Natural killer cell (primary cell): ENCODE measurements around the gene CDH23. TPM values are rescaled to one million over a fixed set of nuclear protein-coding genes. Genes with fewer than 3 reads are reported as not detected.

Experiments
- ATAC-seq, 3 donors: fragments of 150-1000 bp in 2 of 3; fragments of 200-7000 bp in 1 of 3; cut with Tn5 transposase; 1 replicate in 1 of 3; 2 replicates in 2 of 3; pipeline ENCODE4 v1.10.0; 2021; ENCODE audit warnings: mild to moderate bottlenecking in 2 of 3, moderate library complexity in 2 of 3
- DNase-seq, 2 donors: peaks; one replicate each; pipeline versions ENCODE4 v3.0.0 to v3.0.0-alpha.2; 2013 to 2021; ENCODE audit warnings: mixed read lengths in 1 of 2
- H3K27ac ChIP-seq: one replicate; pipeline ENCODE4 v1.5.1; 2013; ENCODE audit warnings: mild to moderate bottlenecking, low read length
- H3K27me3 ChIP-seq: one replicate; pipeline ENCODE4 v1.6.1; 2013; ENCODE audit warnings: low read length; ENCODE audit not compliant: control insufficient read depth, insufficient read depth
- H3K36me3 ChIP-seq: one replicate; pipeline ENCODE4 v1.6.1; 2013; ENCODE audit warnings: low read length; ENCODE audit not compliant: control insufficient read depth, insufficient read depth
- H3K4me1 ChIP-seq: one replicate; pipeline ENCODE4 v1.6.1; 2013; ENCODE audit warnings: low read length; ENCODE audit not compliant: control insufficient read depth, insufficient read depth
- H3K4me3 ChIP-seq: one replicate; pipeline ENCODE4 v1.5.1; 2013; ENCODE audit warnings: low read length
- H3K9me3 ChIP-seq: one replicate; pipeline ENCODE4 v1.6.1; 2013; ENCODE audit warnings: low read length; ENCODE audit not compliant: control insufficient read depth, insufficient read depth
- H3K27ac Mint-ChIP-seq, 2 donors: one replicate each; pipeline ENCODE4 v1.8.0; 2022; ENCODE audit warnings: mild to moderate bottlenecking in 2 of 2, mixed read lengths in 2 of 2, moderate library complexity in 1 of 2
- H3K27me3 Mint-ChIP-seq, 2 donors: one replicate each; pipeline ENCODE4 v1.8.0; 2022; ENCODE audit warnings: low read depth in 2 of 2, mixed read lengths in 2 of 2
- H3K36me3 Mint-ChIP-seq: one replicate; pipeline ENCODE4 v1.8.0; 2022; ENCODE audit warnings: mixed read lengths
- H3K4me1 Mint-ChIP-seq, 2 donors: one replicate each; pipeline ENCODE4 v1.8.0; 2022; ENCODE audit warnings: mixed read lengths in 2 of 2
- H3K4me3 Mint-ChIP-seq: one replicate; pipeline ENCODE4 v1.8.0; 2022; ENCODE audit warnings: mild to moderate bottlenecking, moderate library complexity, mixed read lengths
- H3K9me3 Mint-ChIP-seq, 2 donors: one replicate each; pipeline ENCODE4 v1.8.0; 2022; ENCODE audit warnings: mixed read lengths in 2 of 2
- WGBS: methylation state at CpG from one replicate; pipeline ENCODE4 v1.1.7; 2013; ENCODE audit warnings: missing lambda C conversion rate; ENCODE audit not compliant: insufficient coverage; 5-methylcytosine and 5-hydroxymethylcytosine counted together
- intact Hi-C: fragments of 100-400 bp; cut with micrococcal nuclease; formaldehyde crosslinking; loops from one replicate; pipeline ENCODE4 v1.14.2; 2022
- total RNA-seq, 4 donors: library from RNA; stranded (reverse); fragments of 120-200 nt in 1 of 4; gene quantifications; one replicate each; pipeline versions ENCODE4 v1.2.3 to v1.2.4, GENCODE V29; 2013 to 2022
- TF ChIP-seq, protein P1 (sequence below): fragments of 200-600 bp; IDR thresholded peaks from one replicate; pipeline ENCODE4 v1.8.0; 2022; ENCODE audit warnings: antibody characterized with exemption

CDH23 gene
- total RNA-seq, 3 donors from 2014 or later (not counting 1 experiment from before 2014, with no cell fraction given): 1.2 to 6.0 (median 4.3) TPM

DNA sequence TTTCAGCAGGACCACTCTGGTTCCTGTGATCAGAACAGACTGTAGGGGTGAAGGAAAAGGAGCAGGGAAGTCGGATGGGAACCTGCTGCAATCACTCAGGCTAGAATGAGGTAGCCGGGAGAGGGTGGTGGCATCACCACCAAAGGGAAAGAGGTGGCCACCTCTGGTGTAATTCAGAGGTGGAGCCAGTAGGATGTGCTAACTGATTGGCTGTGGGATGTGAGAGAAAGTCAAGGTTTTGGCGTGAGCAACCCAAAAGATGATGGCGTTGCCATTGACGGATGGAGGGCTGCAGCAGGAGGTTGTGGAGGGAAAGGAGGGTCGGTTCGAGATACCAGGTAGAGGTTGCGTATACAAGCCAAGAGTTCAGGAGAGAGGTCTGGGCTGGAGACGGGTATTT is 384.0 kb downstream of the CDH23 start:
- Mint-ChIP-seq H3K27me3 (peaks cover 0 to 3% of the 10 kb centered on the region in 2 donors), H3K36me3 (no peaks in the 10 kb centered on the region), H3K4me1 (peaks cover 5 to 29% of the 10 kb centered on the region in 2 donors), H3K4me3 (no peak overlapping the region), H3K9me3 (no peaks in the 10 kb centered on the region), H3K27ac (no peak overlapping the region)
- Histone ChIP-seq H3K9me3 (no peaks in the 10 kb centered on the region), H3K4me1 (peaks cover 26% of the 10 kb centered on the region), H3K36me3 (no peaks in the 10 kb centered on the region), H3K27ac (no peak overlapping the region), H3K4me3 (no peak overlapping the region), H3K27me3 (no peaks in the 10 kb centered on the region)
- intact Hi-C loops: no loop called here
- 91% methylated on average over 9 of the region's 9 CpGs for WGBS
- ATAC-seq (no peak), DNase-seq (no peak)
- TF ChIP-seq, protein P1, sequence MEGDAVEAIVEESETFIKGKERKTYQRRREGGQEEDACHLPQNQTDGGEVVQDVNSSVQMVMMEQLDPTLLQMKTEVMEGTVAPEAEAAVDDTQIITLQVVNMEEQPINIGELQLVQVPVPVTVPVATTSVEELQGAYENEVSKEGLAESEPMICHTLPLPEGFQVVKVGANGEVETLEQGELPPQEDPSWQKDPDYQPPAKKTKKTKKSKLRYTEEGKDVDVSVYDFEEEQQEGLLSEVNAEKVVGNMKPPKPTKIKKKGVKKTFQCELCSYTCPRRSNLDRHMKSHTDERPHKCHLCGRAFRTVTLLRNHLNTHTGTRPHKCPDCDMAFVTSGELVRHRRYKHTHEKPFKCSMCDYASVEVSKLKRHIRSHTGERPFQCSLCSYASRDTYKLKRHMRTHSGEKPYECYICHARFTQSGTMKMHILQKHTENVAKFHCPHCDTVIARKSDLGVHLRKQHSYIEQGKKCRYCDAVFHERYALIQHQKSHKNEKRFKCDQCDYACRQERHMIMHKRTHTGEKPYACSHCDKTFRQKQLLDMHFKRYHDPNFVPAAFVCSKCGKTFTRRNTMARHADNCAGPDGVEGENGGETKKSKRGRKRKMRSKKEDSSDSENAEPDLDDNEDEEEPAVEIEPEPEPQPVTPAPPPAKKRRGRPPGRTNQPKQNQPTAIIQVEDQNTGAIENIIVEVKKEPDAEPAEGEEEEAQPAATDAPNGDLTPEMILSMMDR: no peak

DNA sequence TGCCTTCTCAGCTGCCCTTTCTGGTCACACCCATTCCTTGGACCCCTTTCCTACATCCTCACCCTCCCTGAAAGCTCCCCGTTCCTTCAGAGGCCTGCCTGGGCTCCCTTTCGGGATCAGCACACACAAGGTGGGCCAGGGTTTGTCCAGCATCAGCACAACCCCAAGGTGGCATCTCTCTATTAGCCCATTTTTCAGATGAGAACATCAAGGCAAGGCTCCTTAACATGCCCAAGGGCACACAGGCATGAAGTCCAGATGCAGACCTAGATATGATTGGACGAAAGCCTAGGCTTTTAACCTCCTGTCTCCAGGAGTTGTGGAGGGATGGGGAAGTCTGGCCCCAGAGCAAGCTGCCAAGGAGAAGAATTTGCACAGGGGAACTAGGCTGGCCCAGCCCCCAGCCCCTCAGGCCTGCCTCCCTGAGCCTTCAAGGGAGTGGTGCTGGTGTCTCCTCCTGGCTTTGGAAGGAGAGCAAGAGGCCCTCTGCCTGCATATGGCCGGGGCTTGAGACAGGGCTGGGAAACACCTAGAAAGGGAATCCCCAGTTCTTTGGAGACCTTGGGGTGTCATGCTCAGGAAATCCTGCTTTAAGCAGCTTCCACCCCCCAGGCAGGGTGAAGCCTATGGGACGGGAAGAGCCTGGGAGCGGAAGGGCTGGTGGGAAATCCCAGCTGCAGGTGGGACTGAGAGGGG is 385.6 kb downstream of the CDH23 start:
- Histone ChIP-seq H3K9me3 (no peaks in the 10 kb centered on the region), H3K27ac (no peak overlapping the region), H3K36me3 (no peaks in the 10 kb centered on the region), H3K4me3 (no peak overlapping the region), H3K4me1 (peaks cover 11% of the 10 kb centered on the region), H3K27me3 (no peaks in the 10 kb centered on the region)
- TF ChIP-seq, protein P1: no peak
- Mint-ChIP-seq H3K9me3 (no peaks in the 10 kb centered on the region), H3K27ac (no peak overlapping the region), H3K4me1 (peaks cover 0 to 20% of the 10 kb centered on the region in 2 donors), H3K36me3 (no peaks in the 10 kb centered on the region), H3K4me3 (no peak overlapping the region), H3K27me3 (peaks cover 0 to 3% of the 10 kb centered on the region in 2 donors)
- intact Hi-C loops: no loop called here
- DNase-seq (no peak), ATAC-seq (no peak)
- WGBS: 91% methylated on average over 6 of the region's 6 CpGs

DNA sequence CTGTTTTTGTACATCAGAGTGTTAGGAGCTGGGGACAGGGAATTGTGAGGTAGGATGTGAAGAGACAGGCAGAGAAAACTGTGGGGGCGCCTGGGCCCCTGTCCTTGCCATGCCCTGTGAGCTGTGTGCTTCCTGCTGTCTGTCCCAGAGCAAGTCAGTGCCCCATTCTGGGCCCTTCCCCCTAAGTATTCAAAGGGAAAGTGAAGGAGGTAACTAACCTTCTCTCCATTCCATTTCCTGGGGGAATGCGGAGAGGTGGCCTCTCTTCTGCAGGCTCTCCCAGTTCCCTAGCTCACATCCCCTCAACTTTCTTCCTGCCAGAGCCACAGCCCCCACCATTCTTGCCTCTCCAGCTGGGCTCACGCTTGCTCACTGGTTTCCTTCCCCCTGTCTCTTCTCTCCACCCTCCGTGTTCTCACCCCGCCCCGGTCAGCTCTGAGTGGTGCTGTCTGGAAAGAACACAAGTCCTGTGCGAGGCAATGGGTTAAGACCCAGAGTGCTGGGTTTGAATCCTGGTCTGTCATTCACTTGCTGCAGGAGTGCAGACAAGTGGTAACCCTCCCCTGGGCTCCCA is 386.3 kb downstream of the CDH23 start:
- H3K9me3 ChIP-seq: no peaks in the 10 kb centered on the region
- no peaks in the 10 kb centered on the region for H3K36me3 Mint-ChIP-seq
- H3K4me1 Mint-ChIP-seq: peaks cover 0 to 20% of the 10 kb centered on the region in 2 donors
- intact Hi-C loops: no loop called here
- H3K27me3 Mint-ChIP-seq: peaks cover 0 to 3% of the 10 kb centered on the region in 2 donors
- 41% methylated on average over 7 of the region's 7 CpGs for WGBS
- no peak for DNase-seq
- H3K9me3 Mint-ChIP-seq: no peaks in the 10 kb centered on the region
- no peak overlapping the region for H3K4me3 ChIP-seq
- ATAC-seq: no peak
- H3K4me3 Mint-ChIP-seq: no peak overlapping the region
- H3K36me3 ChIP-seq: no peaks in the 10 kb centered on the region
- peaks cover 11% of the 10 kb centered on the region for H3K4me1 ChIP-seq
- TF ChIP-seq, protein P1: no peak
- no peaks in the 10 kb centered on the region for H3K27me3 ChIP-seq
- no peak overlapping the region for H3K27ac ChIP-seq
- H3K27ac Mint-ChIP-seq: no peak overlapping the region
